CD4-positive, alpha-beta T cell (primary cell): ENCODE measurements around the gene VTA1. TPM values are rescaled to one million over a fixed set of nuclear protein-coding genes. Genes with fewer than 3 reads are reported as not detected.

ENCODE experiments used
- ATAC-seq: fragments of 200-7000 bp; cut with Tn5 transposase; one replicate; pipeline ENCODE4 v1.10.0; 2022; ENCODE audit warnings: mild to moderate bottlenecking; ENCODE audit not compliant: poor library complexity
- CTCF ChIA-PET: fragments of 350-600 bp; sonication (Branson Sonifier 250); formaldehyde crosslinking; loops from one replicate; lab custom pipeline; 2021; ENCODE audit warnings: antibody characterized with exemption, inconsistent platforms; lab: Charles Lee
- POLR2A ChIA-PET: fragments of 350-600 bp; sonication (Branson Sonifier 250); formaldehyde crosslinking; loops from one replicate; lab custom pipeline; 2021; ENCODE audit warnings: antibody characterized with exemption, inconsistent platforms; lab: Charles Lee
- DNase-seq, 14 experiments: peaks; one replicate each; pipeline ENCODE4 v3.0.0-alpha.2; 2013 to 2020; ENCODE audit warnings: mixed read lengths in 2 of 14
- H3K27ac ChIP-seq, 2 donors: one replicate each; pipeline versions ENCODE4 v1.5.1 to v1.7.0; 2013; ENCODE audit warnings: low read length in 2 of 2, low read depth in 1 of 2, mild to moderate bottlenecking in 1 of 2
- H3K27me3 ChIP-seq, 2 experiments: 1 replicate in 1 of 2; 2 replicates in 1 of 2; pipeline versions ENCODE4 v1.6.1 to v1.7.0; 2013; ENCODE audit warnings: low read length in 2 of 2, control low read depth in 1 of 2, mild to moderate bottlenecking in 1 of 2, moderate library complexity in 1 of 2; ENCODE audit not compliant: insufficient read depth in 2 of 2, control insufficient read depth in 1 of 2
- H3K36me3 ChIP-seq: one replicate; pipeline ENCODE4 v1.6.1; 2013; ENCODE audit warnings: low read length, control low read depth; ENCODE audit not compliant: insufficient read depth
- H3K4me1 ChIP-seq: one replicate; pipeline ENCODE4 v1.6.1; 2013; ENCODE audit warnings: low read length, control low read depth; ENCODE audit not compliant: insufficient read depth
- H3K4me3 ChIP-seq: one replicate; pipeline ENCODE4 v1.5.1; 2013; ENCODE audit warnings: mild to moderate bottlenecking, low read length, moderate library complexity
- H3K9me3 ChIP-seq, 2 experiments: 1 replicate in 1 of 2; 2 replicates in 1 of 2; pipeline versions ENCODE4 v1.6.1 to v1.7.0; 2013; ENCODE audit warnings: low read length in 2 of 2, mild to moderate bottlenecking in 2 of 2, control low read depth in 1 of 2, moderate library complexity in 1 of 2; ENCODE audit not compliant: control insufficient read depth in 1 of 2, insufficient read depth in 1 of 2
- H3K27ac Mint-ChIP-seq: one replicate; pipeline ENCODE4 v1.8.0; 2020; ENCODE audit warnings: mixed read lengths
- H3K27me3 Mint-ChIP-seq: one replicate; pipeline ENCODE4 v1.8.0; 2021; ENCODE audit warnings: mixed read lengths
- H3K36me3 Mint-ChIP-seq: one replicate; pipeline ENCODE4 v1.8.0; 2021; ENCODE audit warnings: low read depth, mixed read lengths
- H3K4me1 Mint-ChIP-seq: one replicate; pipeline ENCODE4 v1.8.0; 2021; ENCODE audit warnings: low read depth, mixed read lengths
- H3K4me3 Mint-ChIP-seq: one replicate; pipeline ENCODE4 v1.8.0; 2020; ENCODE audit warnings: mild to moderate bottlenecking, mixed read lengths
- H3K9me3 Mint-ChIP-seq: one replicate; pipeline ENCODE4 v1.8.0; 2020; ENCODE audit warnings: mixed read lengths
- CTCF ChIP-seq: fragments of 200-600 bp; IDR thresholded peaks from one replicate; pipeline ENCODE4 v1.8.0; 2022; ENCODE audit warnings: antibody characterized with exemption, mild to moderate bottlenecking
- intact Hi-C, 2 experiments: fragments of 100-400 bp; cut with DNase I in 1 of 2; cut with micrococcal nuclease in 1 of 2; formaldehyde crosslinking; loops; one replicate each; pipeline versions ENCODE4 v1.15.1 to v1.9.0; 2023 to 2025; cut with DNase I, micrococcal nuclease
- total RNA-seq, 174 experiments: library from RNA in 2 of 174; stranded (reverse) in 2 of 174; gene quantifications; one replicate each; pipeline ENCODE4 v1.2.3 and lab custom pipeline; 2021 to 2026

VTA1 gene
- total RNA-seq, 2 experiments from 2014 or later, result 13.5 to 18.0 TPM

GRCh38 chr6:142118925-142119324 is 28.1 kb upstream of the VTA1 start:
- no peaks in the 10 kb centered on the region for H3K4me1 ChIP-seq
- no peaks in the 10 kb centered on the region for H3K36me3 ChIP-seq
- H3K27me3 ChIP-seq, result no peaks in the 10 kb centered on the region
- H3K4me3 ChIP-seq, result no peak overlapping the region
- H3K9me3 Mint-ChIP-seq, result no peaks in the 10 kb centered on the region
- TF ChIP-seq CTCF, result no peak
- peaks cover 26% of the 10 kb centered on the region for H3K27me3 Mint-ChIP-seq
- no peak overlapping the region for H3K4me3 Mint-ChIP-seq
- H3K27ac ChIP-seq, result no peak overlapping the region
- no peaks in the 10 kb centered on the region for H3K9me3 ChIP-seq
- H3K27ac Mint-ChIP-seq, result no peak overlapping the region
- ATAC-seq, result no peak
- intact Hi-C loops, result no loop called here
- CTCF ChIA-PET, result no interaction called here
- no peaks in the 10 kb centered on the region for H3K4me1 Mint-ChIP-seq
- no peaks in the 10 kb centered on the region for H3K36me3 Mint-ChIP-seq
- DNase-seq, result no peak
- POLR2A ChIA-PET, result no interaction called here

GRCh38 chr6:142121342-142121741 is 25.7 kb upstream of the VTA1 start:
- TF ChIP-seq CTCF, result no peak
- Mint-ChIP-seq H3K27ac (no peak overlapping the region), H3K9me3 (no peaks in the 10 kb centered on the region), H3K4me3 (no peak overlapping the region), H3K4me1 (no peaks in the 10 kb centered on the region), H3K36me3 (no peaks in the 10 kb centered on the region), H3K27me3 (peaks cover 23% of the 10 kb centered on the region)
- Histone ChIP-seq H3K27me3 (no peaks in the 10 kb centered on the region), H3K4me3 (no peak overlapping the region), H3K36me3 (no peaks in the 10 kb centered on the region), H3K27ac (no peak overlapping the region), H3K9me3 (no peaks in the 10 kb centered on the region), H3K4me1 (no peaks in the 10 kb centered on the region)
- no peak for ATAC-seq
- intact Hi-C loops, result no loop called here
- ChIA-PET POLR2A (no interaction called here), CTCF (no interaction called here)
- no peak for DNase-seq

GRCh38 chr6:142130814-142131213 is 16.2 kb upstream of the VTA1 start:
- Mint-ChIP-seq H3K9me3 (no peaks in the 10 kb centered on the region), H3K4me1 (no peaks in the 10 kb centered on the region), H3K36me3 (no peaks in the 10 kb centered on the region), H3K4me3 (no peak overlapping the region), H3K27ac (no peak overlapping the region), H3K27me3 (peaks cover 44% of the 10 kb centered on the region)
- DNase-seq (no peak), ATAC-seq (no peak)
- Histone ChIP-seq H3K27ac (no peak overlapping the region), H3K36me3 (no peaks in the 10 kb centered on the region), H3K9me3 (no peaks in the 10 kb centered on the region), H3K27me3 (peaks cover 4 to 8% of the 10 kb centered on the region in 2 experiments), H3K4me1 (no peaks in the 10 kb centered on the region), H3K4me3 (no peak overlapping the region)
- CTCF ChIA-PET, result no interaction called here
- POLR2A ChIA-PET, result no interaction called here
- intact Hi-C loops, result no loop called here
- TF ChIP-seq CTCF, result no peak
